HG02884 (cell line): Measurements from ENCODE around the gene CDHR2.
A peak's percentile ranks its signal among the peaks of the same experiment; 100 is the strongest.
"Not testable (repeated sequence)": the region's sequence is repeated elsewhere in the genome, so short reads cannot be mapped to it uniquely, and the experiment has no call there.

ENCODE experiments used
- ATAC-seq: cut with Tn5 transposase; IDR thresholded peaks from one replicate; pipeline ENCODE4 v1.9.1; 2021; ENCODE audit warnings: mild to moderate bottlenecking, moderate library complexity; ENCODE audit not compliant: unreplicated experiment

Gene CDHR2

GRCh38 chr5:176595386-176595943 is 46.3 kb downstream of the CDHR2 start:
- ATAC-seq: no peak

GRCh38 chr5:176596069-176596644 is 47.0 kb downstream of the CDHR2 start:
- no peak for ATAC-seq

- no peak for ATAC-seq
Observed at GRCh38 chr5:176596689-176597416, 47.7 kb downstream of the CDHR2 start.

GRCh38 chr5:176597417-176598389 is 48.6 kb downstream of the CDHR2 start:
- no peak for ATAC-seq

- not testable (repeated sequence) for ATAC-seq
Observed at GRCh38 chr5:176599749-176600430, 50.7 kb downstream of the CDHR2 start.

- no peak for ATAC-seq
Observed at GRCh38 chr5:176601901-176602482, 52.9 kb downstream of the CDHR2 start.

GRCh38 chr5:176603091-176603490 is 53.9 kb downstream of the CDHR2 start:
- ATAC-seq: no peak

- no peak for ATAC-seq
Observed at GRCh38 chr5:176606032-176606431, 56.9 kb downstream of the CDHR2 start.

GRCh38 chr5:176606875-176607274 is 57.7 kb downstream of the CDHR2 start:
- ATAC-seq: no peak

- ATAC-seq: no peak
Observed at GRCh38 chr5:176608142-176608705, 59.1 kb downstream of the CDHR2 start.

- peak; percentile 18 for ATAC-seq
Observed at GRCh38 chr5:176608937-176609723, 60.0 kb downstream of the CDHR2 start.

GRCh38 chr5:176609724-176610434 is 60.7 kb downstream of the CDHR2 start, which contains the start of gene GPRIN1:
Gene GPRIN1 (minus strand): TSS chr5:176610156. CDS start chr5:176599834, 10,322 bp downstream.
- ATAC-seq: peak; percentile 66

- peak; percentile 22 for ATAC-seq
Observed at GRCh38 chr5:176610435-176610773, 61.3 kb downstream of the CDHR2 start.

GRCh38 chr5:176611435-176611834 is 62.3 kb downstream of the CDHR2 start:
- ATAC-seq: no peak

- no peak for ATAC-seq
Observed at GRCh38 chr5:176612008-176612407, 62.9 kb downstream of the CDHR2 start.

- ATAC-seq: no peak
Observed at GRCh38 chr5:176612855-176613254, 63.7 kb downstream of the CDHR2 start.

- no peak for ATAC-seq
Observed at GRCh38 chr5:176614805-176615478, 65.8 kb downstream of the CDHR2 start.

- ATAC-seq: no peak
Observed at GRCh38 chr5:176616511-176616910, 67.4 kb downstream of the CDHR2 start.
